Raji (cell line): ENCODE measurements around the gene TSEN54.

Experiments used
- POLR2A ChIP-seq: IDR thresholded peaks from 2 replicates; pipeline ENCODE4 v1.6.1; 2011; ENCODE audit warnings: low read depth, low read length, control low read depth; ENCODE audit not compliant: insufficient read depth

Gene TSEN54

GRCh38 chr17:75506134-75506533 lies 10.2 kb upstream of the TSEN54 start:
- no peak for TF ChIP-seq POLR2A

DNA sequence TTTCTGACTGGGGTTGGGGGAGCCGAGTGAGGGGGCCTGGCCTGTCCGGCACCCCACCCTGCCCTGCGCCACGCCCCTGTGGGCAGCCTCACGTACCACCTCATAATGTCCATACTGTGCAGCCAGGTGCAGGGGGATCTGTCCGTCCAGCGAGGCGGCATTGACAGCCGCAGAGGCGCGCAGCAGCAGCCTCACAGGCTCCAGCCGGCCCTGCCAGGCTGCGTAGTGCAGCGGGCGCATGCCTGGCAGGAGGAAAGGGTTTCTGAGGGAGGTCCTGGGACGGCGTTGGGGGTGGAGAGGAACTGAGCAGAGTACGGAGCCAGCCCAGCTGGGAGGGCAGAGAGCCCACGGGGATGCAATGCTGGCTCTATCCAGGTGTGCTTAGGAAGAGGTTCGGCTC lies 9.4 kb upstream of the TSEN54 start:
- no peak for TF ChIP-seq POLR2A

DNA sequence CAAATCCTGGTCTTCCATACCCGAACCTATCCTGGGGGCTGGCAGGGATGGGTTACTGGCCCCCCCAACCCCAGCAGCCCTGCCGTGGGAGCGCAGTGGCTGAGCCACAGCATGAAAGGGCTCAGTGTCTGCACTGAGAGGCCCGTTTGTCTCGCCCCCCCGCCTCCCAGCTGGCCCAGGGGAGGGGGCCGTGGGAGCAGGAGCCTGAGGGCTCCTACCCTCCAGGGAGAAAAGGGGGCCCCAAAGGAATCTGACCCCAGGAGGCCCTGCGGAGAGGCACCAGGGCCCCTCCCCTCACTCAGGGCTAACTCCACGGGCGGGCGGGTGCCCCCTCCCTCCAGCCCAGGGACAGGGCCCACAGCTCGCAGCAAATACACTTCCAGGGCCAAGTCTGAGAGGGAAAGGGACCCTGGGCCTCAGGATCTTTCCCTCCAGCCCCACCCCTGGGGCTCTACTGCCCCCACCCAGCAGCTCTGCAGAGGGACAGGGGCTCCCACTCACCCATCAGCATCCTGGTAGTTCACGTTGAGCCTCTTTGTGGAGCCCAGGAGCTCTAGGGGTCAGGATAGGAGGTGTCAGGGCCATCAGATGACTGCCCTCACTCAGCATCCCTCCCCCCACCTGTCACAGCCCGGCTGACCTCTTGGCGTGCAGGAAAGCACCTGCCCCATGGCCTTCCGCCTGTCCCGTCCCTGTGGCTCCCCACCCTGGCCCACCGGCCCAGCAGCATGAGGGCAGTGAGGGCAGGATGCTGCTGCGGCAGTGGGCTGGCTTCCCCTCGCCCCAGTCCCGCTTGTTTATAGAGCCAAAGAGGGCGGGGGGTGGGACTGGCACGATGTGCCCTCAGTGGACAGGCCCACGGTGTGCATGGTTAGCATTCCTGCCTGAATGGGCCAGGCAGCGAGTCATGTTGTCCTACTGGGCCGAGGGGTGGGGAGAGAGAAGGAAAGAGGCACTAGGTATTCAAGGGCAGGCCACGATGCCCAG lies 8.3 kb upstream of the TSEN54 start:
- no peak for TF ChIP-seq POLR2A

DNA sequence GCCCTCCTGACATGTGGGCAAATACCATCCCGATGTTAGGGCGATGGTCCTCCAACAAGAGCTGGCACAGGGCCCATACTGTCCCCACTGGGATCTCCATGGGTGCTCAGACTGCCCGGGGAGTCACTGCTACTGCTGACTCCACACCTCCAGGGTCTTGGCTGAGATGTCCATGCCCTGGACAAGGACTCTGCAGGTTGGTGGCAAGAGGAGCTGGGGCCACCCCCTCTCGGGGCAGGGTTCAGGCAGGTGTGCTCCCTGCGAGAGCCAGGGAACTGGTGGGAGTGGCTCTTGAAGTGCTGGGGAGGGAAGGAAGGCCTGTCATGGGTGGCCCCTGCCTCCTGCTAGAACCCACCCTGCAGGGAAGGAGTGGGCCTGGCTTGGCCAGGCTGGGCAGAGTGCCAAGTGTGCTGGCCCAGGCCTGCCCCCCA lies 7.4 kb upstream of the TSEN54 start:
- TF ChIP-seq POLR2A: no peak

DNA sequence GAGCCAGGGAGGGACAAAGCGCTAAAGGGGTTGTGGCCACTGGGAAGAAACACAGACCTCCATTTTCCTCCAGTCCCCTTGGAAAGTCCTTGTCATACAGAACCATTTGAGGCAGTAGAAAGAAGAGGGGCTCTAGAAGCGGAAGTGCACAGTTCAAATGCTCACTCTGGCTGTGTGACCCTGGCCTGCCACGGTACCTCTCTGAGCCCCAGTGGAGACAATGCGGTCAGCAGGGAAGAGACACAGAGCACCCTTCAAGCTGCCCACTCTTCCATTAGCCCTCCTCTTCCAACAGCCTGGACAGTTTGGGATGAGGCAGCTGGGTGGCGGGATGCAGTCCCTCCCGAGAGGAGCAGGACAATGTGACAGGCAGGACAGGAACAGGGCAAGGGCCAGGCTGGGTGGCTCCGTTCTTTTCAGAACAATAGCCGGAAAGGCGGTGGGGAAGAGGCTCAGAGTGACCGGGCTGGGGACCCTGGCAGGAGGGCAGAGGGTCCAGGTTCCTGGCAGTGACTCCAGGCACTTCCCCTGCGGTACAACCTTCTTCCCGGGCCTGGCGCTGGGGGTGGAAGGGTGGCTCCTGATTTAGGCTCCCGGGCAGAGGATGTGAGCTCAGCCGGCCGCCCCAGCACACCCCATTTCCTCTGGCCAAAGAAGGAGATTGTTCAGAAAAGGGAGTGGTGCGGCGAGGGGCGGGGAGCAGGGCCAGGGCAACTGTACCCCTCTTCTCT lies 6.6 kb upstream of the TSEN54 start:
- no peak for TF ChIP-seq POLR2A

DNA sequence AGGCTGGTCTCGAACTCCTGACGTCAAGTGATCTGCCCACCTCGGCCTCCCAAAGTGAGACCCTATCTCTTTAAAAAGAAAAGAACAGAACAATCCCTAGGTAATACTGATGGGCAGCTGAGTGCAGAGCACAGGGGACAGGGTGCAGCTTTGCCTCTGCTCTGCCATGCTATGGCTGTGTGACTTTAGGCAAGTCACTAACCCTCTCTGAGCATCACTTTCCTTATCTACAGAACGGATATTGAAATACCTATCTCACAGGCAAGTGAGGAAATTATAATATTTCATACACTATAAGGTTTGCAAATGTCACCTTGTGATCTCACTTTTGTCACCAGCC lies 5.1 kb upstream of the TSEN54 start:
- TF ChIP-seq POLR2A: no peak

- no peak for TF ChIP-seq POLR2A
Observed at GRCh38 chr17:75511610-75512575, 4.4 kb upstream of the TSEN54 start.

GRCh38 chr17:75512926-75513640 lies 3.2 kb upstream of the TSEN54 start:
- no peak for TF ChIP-seq POLR2A

DNA sequence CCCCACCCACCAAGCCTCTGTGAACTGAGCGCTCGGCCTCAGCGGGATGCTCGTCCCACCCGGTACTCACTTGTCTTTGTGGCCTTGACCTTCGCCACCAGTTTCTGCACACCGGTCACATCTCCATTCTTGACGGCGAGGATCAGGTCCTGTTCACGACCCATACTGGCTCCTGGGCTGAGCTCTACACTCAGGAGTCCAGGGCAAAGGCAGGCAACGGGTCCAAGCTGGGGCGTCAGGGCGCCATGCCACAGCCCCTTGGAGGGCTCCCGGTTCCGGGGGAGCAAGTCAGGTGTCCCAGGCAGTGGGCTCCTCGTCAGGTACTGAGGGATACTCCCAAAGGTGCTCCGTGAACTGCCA lies 2.7 kb upstream of the TSEN54 start:
- TF ChIP-seq POLR2A: no peak

DNA sequence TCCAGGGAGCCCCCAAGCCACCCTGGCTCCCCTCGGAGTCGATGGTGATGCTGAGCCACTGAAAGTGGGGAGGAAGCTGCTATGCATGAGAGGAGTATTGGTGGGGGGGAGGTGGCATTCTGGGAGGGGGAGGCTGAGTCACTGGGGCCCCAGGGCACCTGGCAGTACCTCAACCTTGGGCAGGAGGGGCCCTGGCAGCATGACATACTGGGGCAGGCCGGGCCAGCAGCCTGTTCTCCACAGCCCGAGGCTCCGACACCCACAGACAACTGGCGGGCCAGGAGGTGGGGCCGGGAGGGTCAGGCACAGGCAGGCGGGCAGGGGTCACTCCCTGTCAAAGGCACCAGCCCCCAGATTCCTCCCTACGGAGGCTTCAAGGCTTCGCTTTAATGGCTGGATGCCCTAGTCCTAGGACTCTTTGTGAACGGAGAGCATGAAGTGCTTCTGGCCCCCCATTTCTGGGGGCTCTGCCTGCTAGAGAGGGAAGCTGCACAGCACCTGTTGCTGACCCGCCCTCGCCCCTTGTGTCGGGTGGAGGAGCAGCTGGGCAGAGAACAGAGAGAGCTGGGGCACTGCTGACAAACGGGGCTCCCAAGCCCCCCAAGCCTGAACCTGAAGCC lies 1.9 kb upstream of the TSEN54 start:
- TF ChIP-seq POLR2A: no peak

DNA sequence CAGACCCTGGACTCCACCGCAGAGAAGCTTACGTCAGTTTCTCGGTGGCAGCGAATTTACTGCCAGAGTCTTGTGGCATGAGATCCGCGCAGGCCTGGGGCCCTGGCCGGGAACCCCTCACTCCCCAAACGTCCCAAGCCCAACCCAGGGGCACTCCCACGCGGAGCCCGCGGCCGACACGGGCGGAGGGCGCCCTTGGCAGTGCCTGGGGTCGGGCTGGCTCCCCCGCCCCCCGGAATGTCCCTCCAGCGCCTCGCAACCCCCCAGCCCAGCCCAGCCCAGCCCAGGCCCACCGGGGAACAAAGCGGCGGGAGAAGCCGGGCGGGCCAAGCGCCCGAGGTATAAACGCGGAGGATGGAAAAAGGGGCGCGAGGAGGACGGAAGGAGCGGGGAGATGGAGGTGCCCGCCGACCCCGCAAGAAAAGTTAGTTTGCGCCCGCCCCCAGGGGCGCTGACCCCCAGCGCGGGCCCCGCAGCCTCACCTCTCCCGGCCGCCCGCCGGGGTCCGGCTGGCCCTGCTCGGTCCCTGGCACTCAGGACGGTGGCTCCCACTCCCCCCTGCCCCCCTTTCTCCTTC lies 1.3 kb upstream of the TSEN54 start:
- no peak for TF ChIP-seq POLR2A

DNA sequence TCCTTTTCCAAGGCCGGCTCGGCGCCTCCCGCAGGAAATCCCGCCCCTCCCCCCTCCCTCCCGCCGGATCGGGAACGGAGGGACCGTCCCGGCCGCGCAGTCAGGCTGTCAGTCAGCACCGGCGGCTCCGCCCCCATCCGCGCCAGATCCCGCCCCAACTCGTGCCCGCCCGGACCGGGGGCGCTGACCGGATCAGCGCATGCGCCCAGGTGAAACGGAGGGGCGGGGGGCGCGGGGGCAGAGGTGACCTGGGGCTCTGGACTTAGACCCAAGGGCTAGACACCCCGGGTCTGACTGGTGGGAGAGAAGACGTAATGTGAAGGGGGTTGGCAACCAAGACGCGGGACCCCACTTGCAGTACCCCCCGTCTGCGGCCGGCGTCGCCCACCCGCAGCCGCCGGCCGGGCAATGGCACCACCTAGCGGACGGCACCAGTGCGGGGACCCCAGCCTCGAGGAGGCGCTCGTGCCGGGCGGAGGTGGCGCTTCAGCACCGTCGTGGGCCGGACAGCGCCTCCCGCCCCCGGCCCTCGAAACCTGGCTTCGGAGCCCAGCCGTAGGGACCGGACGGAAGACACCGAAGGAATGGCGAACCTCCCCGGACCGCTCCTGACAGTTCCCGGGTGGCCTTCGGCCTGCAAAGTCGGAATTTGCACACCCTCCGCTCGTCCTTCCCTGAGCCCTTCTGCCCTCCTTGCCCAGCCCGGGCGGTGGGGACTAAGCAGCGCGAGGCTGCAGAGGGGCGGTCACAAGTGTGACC lies 653 bp upstream of the TSEN54 start, which contains the start of gene CASKIN2:
Gene CASKIN2, minus strand, starts transcription at position 42 of the 759 bp plus-strand sequence. CDS start 1,733 bp downstream, outside the sequence.
- no peak for TF ChIP-seq POLR2A

- TF ChIP-seq POLR2A: no peak
Observed at GRCh38 chr17:75516619-75517296, 430 bp downstream of the TSEN54 start.
